Measurements from ENCODE around the gene DDX1.

Gene DDX1

GRCh38 chr2:15554525-15555218, 37.0 kb upstream of the DDX1 start:
- H3K4me3 ChIP-seq (replicated peaks; ENCODE audit: insufficient read depth, low read length): no peak overlapping the region
- no peak for TF ChIP-seq CTCF (IDR thresholded peaks at IDR 0.05; ENCODE audit: insufficient read depth, low read length)
- TF ChIP-seq POLR2AphosphoS5 (IDR thresholded peaks at IDR 0.05; ENCODE audit: low read depth): no peak
- TF ChIP-seq SPI1 (IDR thresholded peaks at IDR 0.05; ENCODE audit: borderline replicate concordance, low read depth): no peak
- no peak for TF ChIP-seq GABPA (IDR thresholded peaks at IDR 0.05; ENCODE audit: low read depth)
- TF ChIP-seq REST (IDR thresholded peaks at IDR 0.05; ENCODE audit: insufficient replicate concordance, low read depth): no peak
- no peak overlapping the region for H3K27ac ChIP-seq (replicated peaks)
- H3K27me3 ChIP-seq (ENCODE audit: insufficient read depth, poor library complexity, severe bottlenecking): no peaks in the 10 kb centered on the region
- DNase-seq (ENCODE audit: low read depth in 1 of 2, low spot score in 1 of 2): no peak

GRCh38 chr2:15555760-15556193, 35.9 kb upstream of the DDX1 start:
- TF ChIP-seq POLR2AphosphoS5 (IDR thresholded peaks at IDR 0.05; ENCODE audit: low read depth) (no peak), CTCF (IDR thresholded peaks at IDR 0.05; ENCODE audit: insufficient read depth, low read length) (no peak), GABPA (IDR thresholded peaks at IDR 0.05; ENCODE audit: low read depth) (no peak), REST (IDR thresholded peaks at IDR 0.05; ENCODE audit: insufficient replicate concordance, low read depth) (no peak), SPI1 (IDR thresholded peaks at IDR 0.05; ENCODE audit: borderline replicate concordance, low read depth) (no peak)
- no peaks in the 10 kb centered on the region for H3K27me3 ChIP-seq (ENCODE audit: insufficient read depth, poor library complexity, severe bottlenecking)
- no peak for DNase-seq (ENCODE audit: low read depth in 1 of 2, low spot score in 1 of 2)
- H3K4me3 ChIP-seq (replicated peaks; ENCODE audit: insufficient read depth, low read length): no peak overlapping the region
- no peak overlapping the region for H3K27ac ChIP-seq (replicated peaks)

GRCh38 chr2:15556311-15556930, 35.2 kb upstream of the DDX1 start:
- H3K4me3 ChIP-seq (replicated peaks; ENCODE audit: insufficient read depth, low read length): no peak overlapping the region
- TF ChIP-seq CTCF (IDR thresholded peaks at IDR 0.05; ENCODE audit: insufficient read depth, low read length): no peak
- TF ChIP-seq GABPA (IDR thresholded peaks at IDR 0.05; ENCODE audit: low read depth): no peak
- TF ChIP-seq POLR2AphosphoS5 (IDR thresholded peaks at IDR 0.05; ENCODE audit: low read depth): no peak
- no peak overlapping the region for H3K27ac ChIP-seq (replicated peaks)
- no peaks in the 10 kb centered on the region for H3K27me3 ChIP-seq (ENCODE audit: insufficient read depth, poor library complexity, severe bottlenecking)
- no peak for DNase-seq (ENCODE audit: low read depth in 1 of 2, low spot score in 1 of 2)

Measured in HL-60 (cell line).